ENCODE results near the gene CDY2A.
"Not testable (repeated sequence)": the region's sequence is repeated elsewhere in the genome, so short reads cannot be mapped to it uniquely, and the experiment has no call there.

- TF ChIP-seq CTCF, EP300 (IDR thresholded peaks at IDR 0.05): not testable (repeated sequence)
Measured at GRCh38 chrY:18028845-18029244, 3.3 kb downstream of the CDY2A start.
